HUES64 (cell line): ENCODE results near the gene C6. TPM values are rescaled to one million over a fixed set of nuclear protein-coding genes. Genes with fewer than 3 reads are reported as not detected.

Experiments
- H3K27ac ChIP-seq: 2 replicates; pipeline ENCODE4 v1.7.0; 2013; ENCODE audit warnings: low read depth, low read length, inconsistent platforms
- H3K27me3 ChIP-seq: 2 replicates; pipeline ENCODE4 v1.6.1; 2013; ENCODE audit warnings: mild to moderate bottlenecking, low read length; ENCODE audit not compliant: insufficient read depth
- H3K36me3 ChIP-seq: 2 replicates; pipeline ENCODE4 v1.6.1; 2013; ENCODE audit warnings: mild to moderate bottlenecking, low read length; ENCODE audit not compliant: insufficient read depth
- H3K4me1 ChIP-seq: 2 replicates; pipeline ENCODE4 v1.6.1; 2013; ENCODE audit warnings: mild to moderate bottlenecking, low read length, moderate library complexity; ENCODE audit not compliant: insufficient read depth
- H3K4me3 ChIP-seq: 2 replicates; pipeline ENCODE4 v1.5.1; 2013; ENCODE audit warnings: mild to moderate bottlenecking, low read length, moderate library complexity
- H3K9ac ChIP-seq: 2 replicates; pipeline ENCODE4 v1.6.1; 2013; ENCODE audit warnings: mild to moderate bottlenecking, low read depth, low read length
- H3K9me3 ChIP-seq: 2 replicates; pipeline ENCODE4 v1.6.1; 2013; ENCODE audit warnings: low read depth, low read length; ENCODE audit not compliant: insufficient read depth
- WGBS: fragments of 150-250, 120-280 bp; methylation state at CpG from one replicate; pipeline ENCODE4 v1.1.7; 2013; ENCODE audit warnings: missing lambda C conversion rate; 5-methylcytosine and 5-hydroxymethylcytosine counted together
- polyA plus RNA-seq, 2 experiments: library from polyadenylated mRNA; stranded (reverse); fragments of 50-300 nt; gene quantifications; one replicate each; pipeline ENCODE4 v1.2.3, GENCODE V29; 2013

C6 gene
- not detected for polyA plus RNA-seq (2013, experiment 1 of 2)
- polyA plus RNA-seq (2013, experiment 2 of 2) = not detected

GRCh38 chr5:41213340-41213739 lies at the start of gene C6:
TSS of gene C6 (minus strand) at chr5:41213532. CDS start at chr5:41203230, 10,302 bp downstream.
- no peak within 1 kb of the TSS for H3K4me3 ChIP-seq

DNA sequence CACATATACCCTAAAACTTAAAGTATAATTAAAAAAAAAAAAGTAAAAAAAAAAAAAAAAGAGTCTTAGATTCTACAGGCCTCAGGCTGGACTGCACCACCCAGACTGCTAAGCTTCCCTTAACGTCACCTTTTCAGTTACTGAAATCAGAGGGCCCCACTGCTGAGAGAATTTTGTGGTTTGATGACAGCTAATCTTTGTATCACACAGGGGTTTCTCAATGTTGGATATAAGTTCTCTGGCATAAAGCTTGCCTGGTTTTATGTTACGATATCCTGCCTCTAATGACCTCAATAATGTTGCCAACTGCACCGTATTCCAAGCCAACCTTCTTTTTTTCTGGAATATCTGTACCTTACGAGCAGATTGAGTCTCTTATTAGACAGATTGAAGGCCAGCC lies 43.1 kb upstream of the C6 start:
- H3K4me1 ChIP-seq = 0 out of 2 replicates have a peak, but pooled peaks cover 6% of the 10 kb centered on the region
- WGBS = 96% methylated on average over 4 of the region's 4 CpGs
- no peaks in the 10 kb centered on the region for H3K27me3 ChIP-seq
- H3K36me3 ChIP-seq = no peaks in the 10 kb centered on the region
- no peak overlapping the region for H3K27ac ChIP-seq
- H3K9ac ChIP-seq = no peak overlapping the region
- H3K4me3 ChIP-seq = no peak overlapping the region
- H3K9me3 ChIP-seq = no peaks in the 10 kb centered on the region

More at GRCh38 chr5:41213340-41213739, at the start of gene C6:
- Histone ChIP-seq H3K9me3 (no peaks in the 10 kb centered on the region), H3K27ac (no peak within 1 kb of the TSS), H3K9ac (no peak within 1 kb of the TSS), H3K36me3 (no peaks in the 10 kb centered on the region), H3K4me1 (no peaks in the 10 kb centered on the region), H3K27me3 (no peaks in the 10 kb centered on the region)
- no CpG with 5 or more reads among the region's 1 CpG for WGBS

- H3K27ac ChIP-seq = no peak overlapping the region
These were observed 39.8 kb upstream of the C6 start for GRCh38 chr5:41253109-41253508.

DNA sequence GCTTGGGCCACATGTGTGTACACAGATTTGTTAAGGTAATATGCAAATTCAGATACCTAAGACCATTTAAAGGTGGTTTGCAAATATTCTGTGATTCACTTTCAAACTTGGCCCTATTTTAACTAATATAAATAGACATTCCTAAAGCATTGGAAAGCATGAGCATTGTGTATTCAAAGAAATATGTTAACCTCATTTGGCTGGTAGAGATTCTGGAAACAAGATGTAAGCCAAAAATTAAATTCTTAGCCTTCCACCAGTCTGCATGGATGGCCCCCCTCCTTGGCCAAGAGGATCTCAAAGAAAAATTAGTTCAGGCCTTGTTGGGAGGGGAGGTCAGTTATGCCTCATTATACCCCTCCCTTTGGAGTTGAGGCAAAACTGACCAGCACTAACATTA lies 38.7 kb upstream of the C6 start:
- Histone ChIP-seq H3K9me3 (no peaks in the 10 kb centered on the region), H3K27me3 (no peaks in the 10 kb centered on the region), H3K4me3 (no peak overlapping the region), H3K36me3 (no peaks in the 10 kb centered on the region), H3K9ac (no peak overlapping the region), H3K4me1 (0 out of 2 replicates have a peak, but pooled peaks cover 6% of the 10 kb centered on the region), H3K27ac (no peak overlapping the region)

More at GRCh38 chr5:41253109-41253508, 39.8 kb upstream of the C6 start:
- Histone ChIP-seq H3K4me1 (0 out of 2 replicates have a peak, but pooled peaks cover 6% of the 10 kb centered on the region), H3K27me3 (no peaks in the 10 kb centered on the region), H3K4me3 (no peak overlapping the region), H3K36me3 (no peaks in the 10 kb centered on the region), H3K9ac (no peak overlapping the region), H3K9me3 (no peaks in the 10 kb centered on the region)

DNA sequence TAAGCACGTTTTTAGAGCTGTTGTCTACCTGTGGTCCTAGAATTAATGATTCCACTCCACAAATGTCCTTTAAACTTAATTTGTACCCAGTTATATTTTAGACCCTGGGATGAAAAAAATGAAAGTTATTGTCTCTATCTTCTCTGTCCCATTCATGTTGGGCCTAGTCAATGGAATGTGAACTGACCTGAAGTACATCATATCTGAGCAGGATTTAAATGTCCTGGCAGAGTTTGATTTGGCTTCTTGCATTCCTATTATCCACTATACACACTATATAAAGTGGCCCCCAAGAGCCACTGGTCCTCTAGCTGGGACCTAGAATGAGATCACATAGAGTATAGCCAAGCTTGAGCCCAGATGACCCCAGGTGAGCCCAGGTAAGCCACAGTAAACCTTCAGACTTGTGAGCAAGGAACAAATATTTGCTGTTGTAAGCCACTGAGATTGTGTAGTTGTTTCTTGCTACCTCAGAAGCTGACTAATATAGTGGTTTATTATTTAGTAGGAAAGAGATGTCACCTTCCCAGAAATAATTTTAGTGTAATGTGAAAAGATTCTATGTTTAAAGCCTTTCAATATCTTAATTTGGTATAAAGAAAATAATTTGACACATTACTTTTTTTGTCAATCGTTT lies 37.1 kb upstream of the C6 start:
- no peaks in the 10 kb centered on the region for H3K9me3 ChIP-seq
- no peaks in the 10 kb centered on the region for H3K27me3 ChIP-seq
- H3K4me1 ChIP-seq = 0 out of 2 replicates have a peak, but pooled peaks cover 6% of the 10 kb centered on the region
- H3K36me3 ChIP-seq = no peaks in the 10 kb centered on the region
- H3K4me3 ChIP-seq = no peak overlapping the region
- no peak overlapping the region for H3K9ac ChIP-seq
- H3K27ac ChIP-seq = no peak overlapping the region
- 98% methylated on average over 2 of the region's 2 CpGs for WGBS

GRCh38 chr5:41247135-41247534 lies 33.8 kb upstream of the C6 start:
- WGBS = no CpG with 5 or more reads among the region's 1 CpG
- Histone ChIP-seq H3K4me1 (no peaks in the 10 kb centered on the region), H3K9me3 (no peaks in the 10 kb centered on the region), H3K27me3 (no peaks in the 10 kb centered on the region), H3K9ac (no peak overlapping the region), H3K4me3 (no peak overlapping the region), H3K36me3 (no peaks in the 10 kb centered on the region), H3K27ac (no peak overlapping the region)

GRCh38 chr5:41246376-41246775 lies 33.0 kb upstream of the C6 start:
- no peaks in the 10 kb centered on the region for H3K27me3 ChIP-seq
- H3K36me3 ChIP-seq = no peaks in the 10 kb centered on the region
- 91% methylated on average over 1 of the region's 1 CpG for WGBS
- H3K9ac ChIP-seq = no peak overlapping the region
- no peaks in the 10 kb centered on the region for H3K4me1 ChIP-seq
- no peak overlapping the region for H3K4me3 ChIP-seq
- H3K9me3 ChIP-seq = no peaks in the 10 kb centered on the region
- H3K27ac ChIP-seq = no peak overlapping the region

DNA sequence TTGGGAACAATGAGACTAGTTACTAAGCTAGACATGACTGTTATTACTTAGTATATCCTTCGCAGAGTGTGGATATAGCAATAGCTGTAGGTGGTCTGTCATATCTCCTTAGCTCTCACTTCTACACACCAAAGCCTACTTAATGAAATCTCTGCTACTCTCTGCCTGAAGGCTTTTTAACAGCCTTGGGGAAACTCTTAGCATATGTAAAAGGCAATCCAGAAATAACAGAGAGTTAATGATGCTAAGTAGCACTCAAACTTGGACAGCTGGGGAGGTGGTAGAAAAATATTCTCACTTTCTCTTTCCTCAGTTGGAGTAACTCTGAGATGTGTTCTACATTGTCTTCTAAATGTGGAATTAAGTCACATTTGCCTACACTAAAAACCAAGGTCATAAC lies 30.2 kb upstream of the C6 start:
- WGBS = 100% methylated on average over 1 of the region's 1 CpG
- no peak overlapping the region for H3K27ac ChIP-seq

DNA sequence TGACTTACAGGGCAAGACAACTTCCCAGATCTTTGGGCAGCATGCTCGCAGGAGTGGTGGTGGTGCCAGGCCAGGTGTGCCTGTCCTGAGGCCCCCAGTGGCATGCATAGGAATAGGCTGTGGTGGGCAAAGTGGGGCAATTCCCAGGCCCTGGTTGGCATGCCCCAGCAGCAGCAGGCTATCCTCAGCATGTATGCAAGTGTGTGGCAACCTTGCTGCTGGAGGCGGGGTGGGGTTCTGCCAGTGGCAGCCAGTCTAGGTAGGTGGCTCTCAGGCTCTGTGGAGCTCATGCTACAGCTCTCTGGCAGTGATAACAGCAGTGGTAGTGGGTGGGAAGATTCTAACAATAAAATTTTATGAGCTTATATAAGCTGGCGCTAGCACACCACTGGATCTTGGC lies 27.7 kb upstream of the C6 start:
- 96% methylated on average over 3 of the region's 3 CpGs for WGBS

More for the DNA sequence above, 30.2 kb upstream of the C6 start:
- Histone ChIP-seq H3K4me1 (no peaks in the 10 kb centered on the region), H3K27me3 (no peaks in the 10 kb centered on the region), H3K36me3 (no peaks in the 10 kb centered on the region), H3K4me3 (no peak overlapping the region), H3K9me3 (no peaks in the 10 kb centered on the region), H3K9ac (no peak overlapping the region)

GRCh38 chr5:41240390-41240789 lies 27.1 kb upstream of the C6 start:
- Histone ChIP-seq H3K4me3 (no peak overlapping the region), H3K9ac (no peak overlapping the region), H3K9me3 (no peaks in the 10 kb centered on the region), H3K27me3 (no peaks in the 10 kb centered on the region), H3K4me1 (no peaks in the 10 kb centered on the region), H3K36me3 (no peaks in the 10 kb centered on the region), H3K27ac (no peak overlapping the region)
- WGBS = 89% methylated on average over 3 of the region's 3 CpGs

More for the DNA sequence above, 27.7 kb upstream of the C6 start:
- H3K4me1 ChIP-seq = no peaks in the 10 kb centered on the region
- H3K9ac ChIP-seq = no peak overlapping the region
- no peaks in the 10 kb centered on the region for H3K27me3 ChIP-seq
- no peaks in the 10 kb centered on the region for H3K9me3 ChIP-seq
- H3K4me3 ChIP-seq = no peak overlapping the region
- no peaks in the 10 kb centered on the region for H3K36me3 ChIP-seq
- H3K27ac ChIP-seq = no peak overlapping the region

DNA sequence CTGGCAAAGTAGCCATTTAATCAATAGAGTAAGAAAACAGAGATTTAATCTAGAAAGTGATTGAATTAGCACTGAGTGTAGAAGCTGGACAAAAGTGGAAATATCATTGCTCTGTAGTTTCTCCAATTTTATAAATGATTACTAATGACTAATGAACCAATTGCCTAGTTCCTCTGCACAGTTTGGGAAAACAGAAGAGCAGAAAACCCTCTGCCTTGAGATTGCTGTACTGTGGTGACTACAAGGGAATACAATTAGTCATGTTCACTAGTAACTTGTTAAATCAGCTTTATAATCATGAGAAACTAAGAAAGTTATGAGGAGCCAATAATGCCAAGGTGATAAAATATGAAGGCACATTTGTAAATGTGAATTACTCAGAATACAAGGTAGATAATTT lies 21.1 kb upstream of the C6 start:
- H3K27me3 ChIP-seq = no peaks in the 10 kb centered on the region
- no peak overlapping the region for H3K4me3 ChIP-seq
- H3K36me3 ChIP-seq = no peaks in the 10 kb centered on the region
- peaks cover 16% of the 10 kb centered on the region for H3K9me3 ChIP-seq
- no peak overlapping the region for H3K9ac ChIP-seq
- H3K4me1 ChIP-seq = no peaks in the 10 kb centered on the region
- no peak overlapping the region for H3K27ac ChIP-seq

DNA sequence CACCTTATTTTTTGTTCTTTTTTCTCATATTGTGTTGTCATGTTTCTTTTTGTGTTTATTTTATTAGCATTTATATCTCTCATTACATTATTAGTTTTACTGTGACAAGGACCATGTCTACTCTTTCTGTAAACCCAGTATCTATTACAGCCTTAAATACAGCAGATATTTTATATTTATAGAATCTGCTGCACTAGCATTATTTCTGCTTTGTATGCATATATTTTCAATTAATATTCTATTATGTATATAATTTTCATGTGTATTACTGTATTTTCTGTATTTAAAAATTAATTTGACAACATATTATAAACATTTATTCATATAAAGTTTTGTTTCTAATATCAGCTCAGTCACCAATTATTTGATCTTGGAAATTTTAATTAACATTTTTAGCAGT lies 19.5 kb upstream of the C6 start:
- H3K27ac ChIP-seq = no peak overlapping the region
- no peaks in the 10 kb centered on the region for H3K27me3 ChIP-seq
- no peaks in the 10 kb centered on the region for H3K36me3 ChIP-seq
- no peaks in the 10 kb centered on the region for H3K4me1 ChIP-seq
- no peak overlapping the region for H3K9ac ChIP-seq
- H3K4me3 ChIP-seq = no peak overlapping the region
- H3K9me3 ChIP-seq = peaks cover 18% of the 10 kb centered on the region
